Stimulated activated CD4-positive, alpha-beta T cell treated with anti-CD3 and anti-CD28 coated beads, TNF-alpha, amount 100 ng/mL, for 1 hour (primary cell): Measurements from ENCODE around the gene OIP5.
"Not testable (repeated sequence)": the region's sequence is repeated elsewhere in the genome, so short reads cannot be mapped to it uniquely, and the experiment has no call there.

ENCODE experiments used
- DNase-seq, 3 donors: peaks; one replicate each; pipeline ENCODE4 v3.0.0-alpha.2; 2020; ENCODE audit warnings: low read depth in 3 of 3, low spot score in 1 of 3

Gene OIP5

GRCh38 chr15:41260924-41261323 is 71.5 kb downstream of the OIP5 start:
- not testable (repeated sequence) for DNase-seq

GRCh38 chr15:41259546-41260189 is 72.7 kb downstream of the OIP5 start:
- DNase-seq = no peak
